ENCODE data around the gene EPM2AIP1.

The EPM2AIP1 gene

GRCh38 chr3:36944641-36945270, 48.2 kb downstream of the EPM2AIP1 start, which contains the start of gene TRANK1:
TRANK1 (minus strand) TSS chr3:36945054; CDS start chr3:36944809, 245 bp downstream.
- DNase-seq = no peak

- no peak for DNase-seq
These were observed 48.8 kb downstream of the EPM2AIP1 start for GRCh38 chr3:36944012-36944640.

GRCh38 chr3:36943601-36944000, 49.3 kb downstream of the EPM2AIP1 start:
- DNase-seq = no peak

- DNase-seq = no peak
These were observed 50.2 kb downstream of the EPM2AIP1 start for GRCh38 chr3:36942638-36943248.

GRCh38 chr3:36941658-36942057, 51.3 kb downstream of the EPM2AIP1 start:
- DNase-seq = no peak

GRCh38 chr3:36941162-36941561, 51.8 kb downstream of the EPM2AIP1 start:
- no peak for DNase-seq

- no peak for DNase-seq
These were observed 55.4 kb downstream of the EPM2AIP1 start for GRCh38 chr3:36937492-36937891.

All from NCI-H774 (cell line).